NCI-H2029 treated with DMSO at 0.1 percent for 48 hours (cell line): Measurements from ENCODE around the gene CCDC63.

Experiments used
- DNase-seq: peaks from one replicate; lab custom pipeline; 2025; lab: John Stamatoyannopoulos, UW

The CCDC63 gene

GRCh38 chr12:110885152-110885840 is 38.5 kb downstream of the CCDC63 start:
- no peak for DNase-seq

GRCh38 chr12:110888256-110888991 is 41.6 kb downstream of the CCDC63 start:
- DNase-seq, result no peak

- DNase-seq, result no peak
Observed at GRCh38 chr12:110889361-110889760, 42.6 kb downstream of the CCDC63 start.

GRCh38 chr12:110893956-110894355 is 47.2 kb downstream of the CCDC63 start:
- DNase-seq, result no peak

GRCh38 chr12:110896559-110896958 is 49.8 kb downstream of the CCDC63 start:
- DNase-seq, result no peak

- no peak for DNase-seq
Observed at GRCh38 chr12:110901401-110901800, 54.6 kb downstream of the CCDC63 start.

GRCh38 chr12:110903511-110903910 is 56.7 kb downstream of the CCDC63 start:
- no peak for DNase-seq

GRCh38 chr12:110906083-110906482 is 59.3 kb downstream of the CCDC63 start:
- DNase-seq, result no peak

GRCh38 chr12:110906516-110906915 is 59.7 kb downstream of the CCDC63 start:
- no peak for DNase-seq

- DNase-seq, result no peak
Observed at GRCh38 chr12:110906985-110907384, 60.2 kb downstream of the CCDC63 start.

GRCh38 chr12:110907583-110907982 is 60.8 kb downstream of the CCDC63 start:
- DNase-seq, result no peak

GRCh38 chr12:110908377-110909152 is 61.8 kb downstream of the CCDC63 start:
- no peak for DNase-seq

- no peak for DNase-seq
Observed at GRCh38 chr12:110912263-110912662, 65.5 kb downstream of the CCDC63 start.

GRCh38 chr12:110913119-110914056 is 66.6 kb downstream of the CCDC63 start:
- no peak for DNase-seq

GRCh38 chr12:110916295-110916875 is 69.6 kb downstream of the CCDC63 start:
- DNase-seq, result no peak

- DNase-seq, result no peak
Observed at GRCh38 chr12:110917467-110917866, 70.7 kb downstream of the CCDC63 start.

GRCh38 chr12:110917961-110918360 is 71.2 kb downstream of the CCDC63 start:
- DNase-seq, result no peak

- DNase-seq, result no peak
Observed at GRCh38 chr12:110919720-110920119, 72.9 kb downstream of the CCDC63 start.

- no peak for DNase-seq
Observed at GRCh38 chr12:110920324-110920910, 73.6 kb downstream of the CCDC63 start, which contains the start of gene MYL2. Gene MYL2, minus strand, starts transcription at chr12:110920579. Its CDS starts 50 bp downstream, at chr12:110920529.

- no peak for DNase-seq
Observed at GRCh38 chr12:110921262-110921661, 74.5 kb downstream of the CCDC63 start.

- no peak for DNase-seq
Observed at GRCh38 chr12:110922652-110923051, 75.9 kb downstream of the CCDC63 start.
